ENCODE measurements around the gene SIM1. TPM values are rescaled to one million over a fixed set of nuclear protein-coding genes. Genes with fewer than 3 reads are reported as not detected.

Gene SIM1
- polyA plus RNA-seq, 1 experiment: 32.9 TPM

DNA sequence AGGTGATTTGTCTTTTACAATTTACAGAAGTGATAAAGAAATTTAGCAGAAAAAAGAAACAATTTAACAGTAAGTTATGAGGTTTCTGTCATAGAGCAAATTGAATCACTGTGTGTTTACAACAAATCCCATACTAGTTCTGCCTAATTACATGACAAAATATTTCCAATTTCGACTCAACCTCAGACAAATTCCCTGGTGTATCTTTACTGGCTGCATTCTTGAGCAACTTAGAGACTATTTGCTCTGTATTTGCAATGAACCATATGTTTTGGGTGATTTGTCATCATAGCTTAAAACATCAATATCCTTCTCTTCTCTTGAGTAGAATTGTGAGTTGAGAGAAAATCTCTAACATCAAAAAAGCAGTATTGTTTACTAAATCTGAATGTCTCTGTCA is 128.7 kb downstream of the SIM1 start:
- DNase-seq (ENCODE audit: low read depth): no peak
- ChIA-PET CTCF (interaction anchor here (0.8 kb wide), 1 partner anchor 11 kb away, joined by 3 read pairs; no protein-coding TSS in a partner anchor), POLR2A (no interaction called here)
- no peaks in the 10 kb centered on the region for H3K36me3 ChIP-seq (ENCODE audit: control insufficient read depth, insufficient read depth, low read length)
- TF ChIP-seq, protein P1, sequence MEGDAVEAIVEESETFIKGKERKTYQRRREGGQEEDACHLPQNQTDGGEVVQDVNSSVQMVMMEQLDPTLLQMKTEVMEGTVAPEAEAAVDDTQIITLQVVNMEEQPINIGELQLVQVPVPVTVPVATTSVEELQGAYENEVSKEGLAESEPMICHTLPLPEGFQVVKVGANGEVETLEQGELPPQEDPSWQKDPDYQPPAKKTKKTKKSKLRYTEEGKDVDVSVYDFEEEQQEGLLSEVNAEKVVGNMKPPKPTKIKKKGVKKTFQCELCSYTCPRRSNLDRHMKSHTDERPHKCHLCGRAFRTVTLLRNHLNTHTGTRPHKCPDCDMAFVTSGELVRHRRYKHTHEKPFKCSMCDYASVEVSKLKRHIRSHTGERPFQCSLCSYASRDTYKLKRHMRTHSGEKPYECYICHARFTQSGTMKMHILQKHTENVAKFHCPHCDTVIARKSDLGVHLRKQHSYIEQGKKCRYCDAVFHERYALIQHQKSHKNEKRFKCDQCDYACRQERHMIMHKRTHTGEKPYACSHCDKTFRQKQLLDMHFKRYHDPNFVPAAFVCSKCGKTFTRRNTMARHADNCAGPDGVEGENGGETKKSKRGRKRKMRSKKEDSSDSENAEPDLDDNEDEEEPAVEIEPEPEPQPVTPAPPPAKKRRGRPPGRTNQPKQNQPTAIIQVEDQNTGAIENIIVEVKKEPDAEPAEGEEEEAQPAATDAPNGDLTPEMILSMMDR (IDR thresholded peaks at IDR 0.05; ENCODE audit: insufficient read depth, low read depth, low read length): no peak
- no peaks in the 10 kb centered on the region for H3K27me3 ChIP-seq (ENCODE audit: control insufficient read depth, insufficient read depth, low read length)
- no peak overlapping the region for H3K4me3 ChIP-seq (ENCODE audit: low read depth, low read length)

Measured in BJ (cell line).